Calu3 (cell line): Measurements from ENCODE around the gene MLANA. TPM values are rescaled to one million over a fixed set of nuclear protein-coding genes. Genes with fewer than 3 reads are reported as not detected.

Experiments
- BruUV-seq: library from RNA; stranded (reverse); fragments of 400-500 nt; replicated peaks from 2 replicates; lab custom pipeline; 2021; lab: Mats Ljungman, UMichigan
- CTCF ChIA-PET: fragments of 300-600 bp; sonication (Branson Sonifier 250); formaldehyde crosslinking; loops from one replicate; lab custom pipeline; 2022; ENCODE audit warnings: antibody characterized with exemption; lab: Charles Lee
- DNase-seq: peaks from one replicate; pipeline ENCODE4 v3.0.0; 2022
- H3K27ac Mint-ChIP-seq: one replicate; pipeline ENCODE4 v1.8.0; 2022; ENCODE audit warnings: mixed read lengths; ENCODE audit not compliant: unreplicated experiment
- H3K27me3 Mint-ChIP-seq: one replicate; pipeline ENCODE4 v1.8.0; 2022; ENCODE audit warnings: mixed read lengths; ENCODE audit not compliant: unreplicated experiment
- H3K36me3 Mint-ChIP-seq: one replicate; pipeline ENCODE4 v1.8.0; 2022; ENCODE audit warnings: mild to moderate bottlenecking, moderate library complexity, mixed read lengths; ENCODE audit not compliant: insufficient read depth, unreplicated experiment
- H3K4me1 Mint-ChIP-seq: one replicate; pipeline ENCODE4 v1.8.0; 2022; ENCODE audit warnings: mild to moderate bottlenecking, low read depth, mixed read lengths; ENCODE audit not compliant: unreplicated experiment
- H3K4me3 Mint-ChIP-seq: one replicate; pipeline ENCODE4 v1.8.0; 2022; ENCODE audit warnings: mild to moderate bottlenecking, low read depth, moderate library complexity, mixed read lengths; ENCODE audit not compliant: unreplicated experiment
- H3K9me3 Mint-ChIP-seq: one replicate; pipeline ENCODE4 v1.8.0; 2022; ENCODE audit warnings: low read depth, mixed read lengths; ENCODE audit not compliant: unreplicated experiment
- CTCF ChIP-seq: fragments of 200-600 bp; IDR thresholded peaks from one replicate; pipeline ENCODE4 v1.8.0; 2022; ENCODE audit warnings: antibody characterized with exemption; ENCODE audit not compliant: unreplicated experiment
- intact Hi-C: fragments of 100-400 bp; cut with micrococcal nuclease; formaldehyde crosslinking; loops from one replicate; pipeline ENCODE4 v1.10.0; 2022; ENCODE audit not compliant: unreplicated experiment
- total RNA-seq: library from RNA; stranded (reverse); gene quantifications from 2 replicates; pipeline ENCODE4 v1.2.3, GENCODE V29; 2022

The MLANA gene
- total RNA-seq, 1 experiment from 2014 or later, result not detected

GRCh38 chr9:5899292-5899691 is 8.6 kb downstream of the MLANA start:
- DNase-seq, result no peak
- H3K4me3 Mint-ChIP-seq, result no peak overlapping the region
- no peak for TF ChIP-seq CTCF
- H3K36me3 Mint-ChIP-seq, result no peaks in the 10 kb centered on the region
- no TSS peak for BruUV-seq
- H3K9me3 Mint-ChIP-seq, result no peaks in the 10 kb centered on the region
- H3K27me3 Mint-ChIP-seq, result no peaks in the 10 kb centered on the region
- CTCF ChIA-PET, result no interaction called here
- H3K27ac Mint-ChIP-seq, result no peak overlapping the region
- intact Hi-C loops, result loop anchor here (5.0 kb wide), 1 partner anchor 102 kb away; no protein-coding TSS in a partner anchor
- no peaks in the 10 kb centered on the region for H3K4me1 Mint-ChIP-seq

- Mint-ChIP-seq H3K27ac (no peak overlapping the region), H3K4me3 (no peak overlapping the region), H3K27me3 (no peaks in the 10 kb centered on the region), H3K9me3 (no peaks in the 10 kb centered on the region), H3K36me3 (no peaks in the 10 kb centered on the region), H3K4me1 (no peaks in the 10 kb centered on the region)
- intact Hi-C loops, result no loop called here
- TF ChIP-seq CTCF, result no peak
- CTCF ChIA-PET, result interaction anchor here (0.8 kb wide), 1 partner anchor 102 kb away, joined by 3 read pairs; no protein-coding TSS in a partner anchor
- no peak for DNase-seq
- no TSS peak for BruUV-seq
Observed at GRCh38 chr9:5900622-5901021, 9.9 kb downstream of the MLANA start.

GRCh38 chr9:5902377-5902776 is 11.7 kb downstream of the MLANA start:
- no peaks in the 10 kb centered on the region for H3K36me3 Mint-ChIP-seq
- CTCF ChIA-PET, result interaction anchor here (0.6 kb wide), 2 partner anchors 14 to 717 kb away, joined by 3 read pairs; partner anchors contain the start of gene INSL6
- H3K27me3 Mint-ChIP-seq, result no peaks in the 10 kb centered on the region
- no peak for DNase-seq
- no peaks in the 10 kb centered on the region for H3K9me3 Mint-ChIP-seq
- TF ChIP-seq CTCF, result no peak
- no TSS peak for BruUV-seq
- intact Hi-C loops, result no loop called here
- no peaks in the 10 kb centered on the region for H3K4me1 Mint-ChIP-seq
- no peak overlapping the region for H3K27ac Mint-ChIP-seq
- H3K4me3 Mint-ChIP-seq, result no peak overlapping the region

- intact Hi-C loops, result no loop called here
- Mint-ChIP-seq H3K27ac (no peak overlapping the region), H3K4me3 (no peak overlapping the region), H3K9me3 (no peaks in the 10 kb centered on the region), H3K4me1 (no peaks in the 10 kb centered on the region), H3K36me3 (no peaks in the 10 kb centered on the region), H3K27me3 (no peaks in the 10 kb centered on the region)
- BruUV-seq, result no TSS peak
- DNase-seq, result no peak
- no peak for TF ChIP-seq CTCF
- CTCF ChIA-PET, result no interaction called here
Observed at GRCh38 chr9:5908918-5909317, 18.2 kb downstream of the MLANA start.
